OCI-LY1 (cell line): ENCODE measurements around the gene HBM.
"Not testable (repeated sequence)": the region's sequence is repeated elsewhere in the genome, so short reads cannot be mapped to it uniquely, and the experiment has no call there.

ENCODE experiments used
- H2AFZ ChIP-seq: fragments of 200-600 bp; sonication (generic), shearing (Covaris generic); 2 replicates; pipeline ENCODE4 v1.6.0; 2014; ENCODE audit warnings: antibody characterized with exemption, mild to moderate bottlenecking, low read length
- H3F3A ChIP-seq: fragments of 200-600 bp; sonication (generic), shearing (Covaris generic); 2 replicates; pipeline ENCODE4 v1.6.0; 2014; ENCODE audit warnings: mild to moderate bottlenecking, antibody characterized with exemption, low read length, moderate library complexity; ENCODE audit not compliant: insufficient read depth
- H3K27ac ChIP-seq: fragments of 200-600 bp; sonication (generic); 2 replicates; pipeline ENCODE4 v1.5.1; 2014; ENCODE audit warnings: low read length, mixed run types, mild to moderate bottlenecking, low read depth; ENCODE audit not compliant: poor library complexity, severe bottlenecking
- H3K27me3 ChIP-seq: fragments of 200-600 bp; sonication (generic); 2 replicates; pipeline ENCODE4 v1.6.0; 2014; ENCODE audit warnings: antibody characterized with exemption, mild to moderate bottlenecking, low read length, moderate library complexity; ENCODE audit not compliant: insufficient read depth
- H3K36me3 ChIP-seq: fragments of 200-600 bp; sonication (generic); 2 replicates; pipeline ENCODE4 v1.6.1; 2014; ENCODE audit warnings: mild to moderate bottlenecking, antibody characterized with exemption, low read length, moderate library complexity, mixed read lengths; ENCODE audit not compliant: insufficient read depth
- H3K4me1 ChIP-seq: fragments of 200-600 bp; sonication (generic); 2 replicates; pipeline ENCODE4 v1.5.1; 2014; ENCODE audit warnings: mild to moderate bottlenecking, low read length, moderate library complexity; ENCODE audit not compliant: insufficient read depth, severe bottlenecking
- H3K4me2 ChIP-seq: fragments of 200-600 bp; sonication (generic), shearing (Covaris generic); 2 replicates; pipeline ENCODE4 v1.6.1; 2014; ENCODE audit warnings: low read length
- H3K4me3 ChIP-seq: fragments of 200-600 bp; sonication (generic); 2 replicates; pipeline ENCODE4 v1.5.1; 2014; ENCODE audit warnings: low read length, low read depth, mild to moderate bottlenecking, mixed read lengths; ENCODE audit not compliant: poor library complexity, severe bottlenecking
- H3K79me2 ChIP-seq: fragments of 200-600 bp; shearing (Covaris generic); 2 replicates; pipeline ENCODE4 v1.6.1; 2016; ENCODE audit warnings: mixed run types, low read length, mixed read lengths; ENCODE audit not compliant: insufficient read depth
- H3K9ac ChIP-seq: fragments of 200-600 bp; sonication (generic), shearing (Covaris generic); 2 replicates; pipeline ENCODE4 v1.6.1; 2014; ENCODE audit warnings: mild to moderate bottlenecking, low read length, mixed read lengths
- H3K9me2 ChIP-seq: fragments of 200-600 bp; sonication (generic), shearing (Covaris generic); 2 replicates; pipeline ENCODE4 v1.6.1; 2014; ENCODE audit warnings: low read depth, mild to moderate bottlenecking, low read length, mixed read lengths
- H3K9me3 ChIP-seq: fragments of 200-600 bp; shearing (Covaris generic); 2 replicates; pipeline ENCODE4 v1.6.1; 2014; ENCODE audit warnings: low read length, mixed read lengths
- H4K20me1 ChIP-seq: fragments of 200-600 bp; sonication (generic), shearing (Covaris generic); 2 replicates; pipeline ENCODE4 v1.6.0; 2016; ENCODE audit warnings: mild to moderate bottlenecking, low read length; ENCODE audit not compliant: insufficient read depth
- EZH2 ChIP-seq: fragments of 200-600 bp; sonication (generic), shearing (Covaris generic); IDR thresholded peaks from 2 replicates; pipeline ENCODE4 v1.8.0; 2017; ENCODE audit warnings: borderline replicate concordance, mixed run types, mild to moderate bottlenecking, antibody characterized with exemption, low read length, moderate library complexity, mixed read lengths
- TF ChIP-seq, protein P1 (sequence below): fragments of 200-600 bp; sonication (generic), shearing (Covaris generic); IDR thresholded peaks from 2 replicates; pipeline ENCODE4 v1.5.1; 2017; ENCODE audit warnings: mild to moderate bottlenecking, antibody characterized with exemption, low read length, moderate library complexity, mixed read lengths

The HBM gene

GRCh38 chr16:120756-121155 is 45.0 kb upstream of the HBM start:
- H3K4me3 ChIP-seq, result no peak overlapping the region
- TF ChIP-seq EZH2, result no peak
- TF ChIP-seq, protein P1, sequence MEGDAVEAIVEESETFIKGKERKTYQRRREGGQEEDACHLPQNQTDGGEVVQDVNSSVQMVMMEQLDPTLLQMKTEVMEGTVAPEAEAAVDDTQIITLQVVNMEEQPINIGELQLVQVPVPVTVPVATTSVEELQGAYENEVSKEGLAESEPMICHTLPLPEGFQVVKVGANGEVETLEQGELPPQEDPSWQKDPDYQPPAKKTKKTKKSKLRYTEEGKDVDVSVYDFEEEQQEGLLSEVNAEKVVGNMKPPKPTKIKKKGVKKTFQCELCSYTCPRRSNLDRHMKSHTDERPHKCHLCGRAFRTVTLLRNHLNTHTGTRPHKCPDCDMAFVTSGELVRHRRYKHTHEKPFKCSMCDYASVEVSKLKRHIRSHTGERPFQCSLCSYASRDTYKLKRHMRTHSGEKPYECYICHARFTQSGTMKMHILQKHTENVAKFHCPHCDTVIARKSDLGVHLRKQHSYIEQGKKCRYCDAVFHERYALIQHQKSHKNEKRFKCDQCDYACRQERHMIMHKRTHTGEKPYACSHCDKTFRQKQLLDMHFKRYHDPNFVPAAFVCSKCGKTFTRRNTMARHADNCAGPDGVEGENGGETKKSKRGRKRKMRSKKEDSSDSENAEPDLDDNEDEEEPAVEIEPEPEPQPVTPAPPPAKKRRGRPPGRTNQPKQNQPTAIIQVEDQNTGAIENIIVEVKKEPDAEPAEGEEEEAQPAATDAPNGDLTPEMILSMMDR, result no peak
- H2AFZ ChIP-seq, result no peak overlapping the region
- no peak overlapping the region for H3K4me2 ChIP-seq
- H3K27me3 ChIP-seq, result no peaks in the 10 kb centered on the region
- H3F3A ChIP-seq, result no peaks in the 10 kb centered on the region
- H3K4me1 ChIP-seq, result peaks cover 4% of the 10 kb centered on the region
- H3K79me2 ChIP-seq, result no peaks in the 10 kb centered on the region
- no peak overlapping the region for H3K27ac ChIP-seq
- H3K9ac ChIP-seq, result no peak overlapping the region
- no peaks in the 10 kb centered on the region for H4K20me1 ChIP-seq
- peaks cover 17% of the 10 kb centered on the region for H3K36me3 ChIP-seq
- no peaks in the 10 kb centered on the region for H3K9me3 ChIP-seq
- H3K9me2 ChIP-seq, result no peaks in the 10 kb centered on the region

- Histone ChIP-seq H3K9me3 (no peaks in the 10 kb centered on the region), H3K79me2 (no peaks in the 10 kb centered on the region), H3K9ac (no peak overlapping the region), H3K36me3 (peaks cover 2% of the 10 kb centered on the region; the same call in 1 of the 2 replicates), H3K27ac (no peak overlapping the region), H3F3A (no peaks in the 10 kb centered on the region), H3K4me3 (no peak overlapping the region), H4K20me1 (no peaks in the 10 kb centered on the region), H3K4me2 (no peak overlapping the region), H3K9me2 (no peaks in the 10 kb centered on the region), H3K4me1 (peaks cover 4% of the 10 kb centered on the region), H3K27me3 (no peaks in the 10 kb centered on the region), H2AFZ (no peak overlapping the region)
- TF ChIP-seq, protein P1, result no peak
- TF ChIP-seq EZH2, result no peak
Observed at GRCh38 chr16:122361-122760, 43.4 kb upstream of the HBM start.

- not testable (repeated sequence) for H3K27me3 ChIP-seq, H3K4me3 ChIP-seq, H2AFZ ChIP-seq
Observed at GRCh38 chr16:123558-124350, 42.0 kb upstream of the HBM start.

GRCh38 chr16:125011-125410 is 40.8 kb upstream of the HBM start:
- H3K36me3 ChIP-seq, result no peaks in the 10 kb centered on the region
- no peaks in the 10 kb centered on the region for H3K27me3 ChIP-seq
- H2AFZ ChIP-seq, result no peak overlapping the region
- H3K9me2 ChIP-seq, result no peaks in the 10 kb centered on the region
- TF ChIP-seq, protein P1, result no peak
- no peak for TF ChIP-seq EZH2
- H3K9ac ChIP-seq, result no peak overlapping the region
- no peaks in the 10 kb centered on the region for H4K20me1 ChIP-seq
- H3K9me3 ChIP-seq, result no peaks in the 10 kb centered on the region
- H3K27ac ChIP-seq, result no peak overlapping the region
- H3K4me1 ChIP-seq, result peaks cover 5% of the 10 kb centered on the region
- H3F3A ChIP-seq, result no peaks in the 10 kb centered on the region
- no peak overlapping the region for H3K4me3 ChIP-seq
- H3K79me2 ChIP-seq, result no peaks in the 10 kb centered on the region
- no peak overlapping the region for H3K4me2 ChIP-seq

More at GRCh38 chr16:123558-124350, 42.0 kb upstream of the HBM start:
- H3K9me3 ChIP-seq, H3F3A ChIP-seq, H3K9ac ChIP-seq, H3K4me1 ChIP-seq, H3K4me2 ChIP-seq, H3K27ac ChIP-seq, H3K9me2 ChIP-seq, H3K79me2 ChIP-seq, H4K20me1 ChIP-seq, H3K36me3 ChIP-seq: not testable (repeated sequence)
